Spleen (tissue), 7 donors: ENCODE data around the gene KRT77.

Source experiments
- POLR2A ChIP-seq, 3 donors: fragments of 450-650 bp; IDR thresholded peaks; one replicate each; pipeline ENCODE4 v1.5.1; 2017; ENCODE audit warnings: antibody characterized with exemption in 3 of 3, mild to moderate bottlenecking in 1 of 3
- POLR2AphosphoS5 ChIP-seq, 3 donors: sonication (generic); formaldehyde crosslinking; IDR thresholded peaks; one replicate each; pipeline ENCODE4 v1.5.1; 2017; ENCODE audit warnings: antibody characterized with exemption in 3 of 3
- TF ChIP-seq, protein P1 (sequence below), 11 experiments: fragments of 200-600 bp in 7 of 11; fragments of 450-650 bp in 4 of 11; sonication (generic) in 4 of 11; IDR thresholded peaks in 8 of 11; conservative IDR thresholded peaks in 3 of 11; 1 replicate in 7 of 11; 2 replicates in 4 of 11; pipeline versions ENCODE4 v1.4.0 to v1.8.0; 2016 to 2021; ENCODE audit warnings: antibody characterized with exemption in 11 of 11, inconsistent platforms in 4 of 11, mild to moderate bottlenecking in 1 of 11
- donor health status: DM: no; HTN: no; CAD: no; lungs with moderate emphysema.
- donor health status: DM: no; HTN: no; CAD: no.
- donor health status: DM: no; HTN: no; CAD: no.

DNA sequence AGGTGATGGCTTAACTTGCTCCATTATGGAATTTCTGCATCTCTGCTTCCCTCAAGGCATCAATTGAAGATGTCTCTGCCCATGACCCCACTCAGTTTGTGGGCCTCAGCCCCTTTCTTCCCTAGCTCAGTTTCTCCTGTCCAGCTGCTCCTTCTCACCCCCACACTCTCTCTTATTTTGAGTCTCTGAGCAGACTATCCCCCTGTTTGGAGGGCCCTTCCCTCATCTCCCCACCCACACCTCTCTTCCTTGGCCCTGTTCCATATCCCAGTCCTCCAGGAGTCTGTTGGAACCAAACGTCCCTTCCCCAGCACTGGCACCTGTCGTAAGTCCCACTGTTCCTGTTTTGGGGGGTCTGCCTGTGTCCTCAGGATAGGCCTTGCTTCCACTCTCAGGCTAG, 14.8 kb downstream of the KRT77 start:
- TF ChIP-seq, protein P1, sequence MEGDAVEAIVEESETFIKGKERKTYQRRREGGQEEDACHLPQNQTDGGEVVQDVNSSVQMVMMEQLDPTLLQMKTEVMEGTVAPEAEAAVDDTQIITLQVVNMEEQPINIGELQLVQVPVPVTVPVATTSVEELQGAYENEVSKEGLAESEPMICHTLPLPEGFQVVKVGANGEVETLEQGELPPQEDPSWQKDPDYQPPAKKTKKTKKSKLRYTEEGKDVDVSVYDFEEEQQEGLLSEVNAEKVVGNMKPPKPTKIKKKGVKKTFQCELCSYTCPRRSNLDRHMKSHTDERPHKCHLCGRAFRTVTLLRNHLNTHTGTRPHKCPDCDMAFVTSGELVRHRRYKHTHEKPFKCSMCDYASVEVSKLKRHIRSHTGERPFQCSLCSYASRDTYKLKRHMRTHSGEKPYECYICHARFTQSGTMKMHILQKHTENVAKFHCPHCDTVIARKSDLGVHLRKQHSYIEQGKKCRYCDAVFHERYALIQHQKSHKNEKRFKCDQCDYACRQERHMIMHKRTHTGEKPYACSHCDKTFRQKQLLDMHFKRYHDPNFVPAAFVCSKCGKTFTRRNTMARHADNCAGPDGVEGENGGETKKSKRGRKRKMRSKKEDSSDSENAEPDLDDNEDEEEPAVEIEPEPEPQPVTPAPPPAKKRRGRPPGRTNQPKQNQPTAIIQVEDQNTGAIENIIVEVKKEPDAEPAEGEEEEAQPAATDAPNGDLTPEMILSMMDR (IDR thresholded peaks at IDR 0.05 in 8 of 11, conservative IDR thresholded peaks at IDR 0.05 in 3 of 11): no peak
- TF ChIP-seq POLR2A (IDR thresholded peaks at IDR 0.05) (no peak), POLR2AphosphoS5 (IDR thresholded peaks at IDR 0.05) (no peak)
